ENCODE measurements around the gene LRRC39. TPM values are rescaled to one million over a fixed set of nuclear protein-coding genes. Genes with fewer than 3 reads are reported as not detected.

Gene LRRC39
- total RNA-seq, 2 experiments from 2014 or later: 0.68 to 0.82 TPM

Other genes with a start within 250 kb of the LRRC39 start
- 10 to 100 TPM; 14.6 to 17.7 TPM for gene SLC35A3, start 208.3 kb downstream of the LRRC39 start, total RNA-seq
- 10 to 100 TPM; 17.1 to 17.3 TPM for gene SASS6, start 45.3 kb downstream of the LRRC39 start, total RNA-seq
- gene TRMT13, start 45.1 kb downstream of the LRRC39 start, total RNA-seq: 10 to 100 TPM; 18.1 to 22.3 TPM
- 10 to 100 TPM; 11.2 to 13.2 TPM for gene DBT, start 71.6 kb upstream of the LRRC39 start, total RNA-seq
- 10 to 100 TPM; 67.4 to 67.9 TPM for gene RTCA, start 88.0 kb upstream of the LRRC39 start, total RNA-seq
- 10 to 100 TPM; 34.2 to 43.1 TPM for gene CDC14A, start 174.2 kb upstream of the LRRC39 start, total RNA-seq